Karpas-422 (cell line): Measurements from ENCODE around the gene FNDC5. TPM values are rescaled to one million over a fixed set of nuclear protein-coding genes. Genes with fewer than 3 reads are reported as not detected.

Experiments
- DNase-seq: peaks from one replicate; pipeline ENCODE4 v3.0.0-alpha.2; 2015
- H2AFZ ChIP-seq: fragments of 200-600 bp; sonication (generic); 2 replicates; pipeline ENCODE4 v1.6.1; 2014; ENCODE audit warnings: antibody characterized with exemption, low read length, mixed read lengths
- H3K27ac ChIP-seq: fragments of 200-600 bp; sonication (generic); 2 replicates; pipeline ENCODE4 v1.5.1; 2014; ENCODE audit warnings: mild to moderate bottlenecking, low read length, moderate library complexity
- H3K27me3 ChIP-seq: fragments of 200-600 bp; sonication (generic); 2 replicates; pipeline ENCODE4 v1.6.1; 2014; ENCODE audit warnings: low read length, mixed read lengths
- H3K36me3 ChIP-seq: fragments of 200-600 bp; sonication (generic); 2 replicates; pipeline ENCODE4 v1.6.1; 2014; ENCODE audit warnings: low read length, mixed read lengths; ENCODE audit not compliant: insufficient read depth
- H3K4me1 ChIP-seq: fragments of 200-600 bp; sonication (generic); 2 replicates; pipeline ENCODE4 v1.6.1; 2014; ENCODE audit warnings: mild to moderate bottlenecking, low read length, mixed read lengths
- H3K4me2 ChIP-seq: fragments of 200-600 bp; sonication (generic); 2 replicates; pipeline ENCODE4 v1.6.1; 2014; ENCODE audit warnings: low read length, low read depth, mild to moderate bottlenecking; ENCODE audit not compliant: poor library complexity, severe bottlenecking
- H3K4me3 ChIP-seq: fragments of 200-600 bp; sonication (generic); 2 replicates; pipeline ENCODE4 v1.5.1; 2014; ENCODE audit warnings: mild to moderate bottlenecking, antibody characterized with exemption, low read length, mixed read lengths
- H3K79me2 ChIP-seq: fragments of 200-600 bp; sonication (generic); 2 replicates; pipeline ENCODE4 v1.6.1; 2014; ENCODE audit warnings: mild to moderate bottlenecking, low read length, mixed read lengths
- H3K9ac ChIP-seq: fragments of 200-600 bp; sonication (generic); 2 replicates; pipeline ENCODE4 v1.6.0; 2014; ENCODE audit warnings: low read length
- H3K9me2 ChIP-seq: fragments of 200-600 bp; sonication (generic), shearing (Covaris generic); replicated peaks from 2 replicates; pipeline ENCODE4 v1.6.0; 2014; ENCODE audit warnings: mild to moderate bottlenecking, low read length, moderate library complexity; ENCODE audit not compliant: insufficient read depth
- H3K9me3 ChIP-seq: fragments of 300-700, 200-600 bp; sonication (generic); 2 replicates; pipeline ENCODE4 v1.6.1; 2014; ENCODE audit warnings: low read length, mixed read lengths
- H4K20me1 ChIP-seq: fragments of 200-600 bp; sonication (generic); 2 replicates; pipeline ENCODE4 v1.6.1; 2014; ENCODE audit warnings: mild to moderate bottlenecking, antibody characterized with exemption, low read length, low read depth; ENCODE audit not compliant: insufficient read depth
- total RNA-seq: library from RNA; depleted of rRNA; stranded (reverse); fragments of >200 nt; shearing (Covaris generic); gene quantifications from 2 replicates; pipeline ENCODE4 v1.2.3, GENCODE V29; 2014; ENCODE audit warnings: low replicate concordance

The FNDC5 gene
- total RNA-seq, 1 experiment from 2014 or later = not detected

- Histone ChIP-seq H3K4me2 (no peak overlapping the region), H2AFZ (no peak overlapping the region; the same call in 1 of the 2 replicates), H3K27me3 (no peaks in the 10 kb centered on the region)
These were observed 5.9 kb upstream of the FNDC5 start for GRCh38 chr1:32876341-32877210.

DNA sequence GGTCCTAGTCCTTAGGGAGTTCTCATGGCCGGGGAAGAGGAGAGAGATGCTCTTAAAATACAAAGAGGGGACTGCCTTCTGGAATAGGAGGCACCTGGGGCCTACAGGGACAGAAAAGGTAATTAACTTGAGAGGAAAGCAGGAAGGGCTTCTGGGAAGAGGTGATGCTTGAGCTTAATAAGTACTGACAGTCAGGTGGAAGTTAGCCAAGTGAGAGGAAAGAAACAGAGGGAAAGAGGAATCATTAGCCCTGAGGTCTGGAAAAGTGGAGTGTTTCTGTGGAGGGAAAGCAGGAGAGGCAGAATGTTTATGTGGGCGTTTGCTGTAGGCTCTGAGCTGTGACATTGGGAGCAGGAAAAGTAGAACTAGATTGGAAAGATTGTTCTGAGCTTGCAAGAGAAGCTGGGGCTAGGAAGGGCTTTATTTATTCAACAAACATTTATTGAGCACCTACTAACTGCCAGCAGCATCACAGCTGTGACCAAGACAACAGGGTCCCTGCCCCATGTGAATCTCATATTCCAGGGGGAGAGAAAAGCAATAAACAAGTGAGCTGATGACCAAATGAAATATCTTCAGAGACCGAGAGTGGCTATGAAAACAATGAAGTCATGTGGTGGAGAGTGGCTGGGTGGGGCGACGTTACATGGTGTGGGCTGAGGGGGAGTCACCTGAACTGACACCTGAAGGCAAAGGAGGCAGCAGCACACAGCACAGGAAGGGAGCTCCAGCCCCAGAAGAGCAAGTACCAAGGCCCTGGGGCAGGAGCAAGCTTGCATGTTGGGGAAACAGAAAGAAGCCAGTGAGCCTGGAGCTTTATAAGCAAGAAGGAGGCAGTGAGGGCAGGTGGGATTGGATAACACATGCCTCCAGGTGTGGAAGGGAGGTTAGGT lies 4.4 kb upstream of the FNDC5 start:
- no peaks in the 10 kb centered on the region for H3K79me2 ChIP-seq
- no peaks in the 10 kb centered on the region for H3K9me2 ChIP-seq
- no peaks in the 10 kb centered on the region for H3K9me3 ChIP-seq
- no peak overlapping the region for H3K4me3 ChIP-seq
- peaks cover 16% of the 10 kb centered on the region for H3K4me1 ChIP-seq
- no peaks in the 10 kb centered on the region for H4K20me1 ChIP-seq
- H3K4me2 ChIP-seq = no peak overlapping the region
- no peak overlapping the region for H2AFZ ChIP-seq
- H3K36me3 ChIP-seq = no peaks in the 10 kb centered on the region
- DNase-seq = no peak
- no peak overlapping the region for H3K27ac ChIP-seq
- no peak overlapping the region for H3K9ac ChIP-seq
- H3K27me3 ChIP-seq = no peaks in the 10 kb centered on the region

More at GRCh38 chr1:32876341-32877210, 5.9 kb upstream of the FNDC5 start:
- H3K9me3 ChIP-seq = no peaks in the 10 kb centered on the region
- no peaks in the 10 kb centered on the region for H3K9me2 ChIP-seq
- no peaks in the 10 kb centered on the region for H3K36me3 ChIP-seq
- H4K20me1 ChIP-seq = no peaks in the 10 kb centered on the region
- peaks cover 16% of the 10 kb centered on the region for H3K4me1 ChIP-seq
- no peak overlapping the region for H3K27ac ChIP-seq
- no peak overlapping the region for H3K9ac ChIP-seq
- H3K79me2 ChIP-seq = no peaks in the 10 kb centered on the region
- DNase-seq = peak; percentile 89
- H3K4me3 ChIP-seq = no peak overlapping the region

GRCh38 chr1:32873484-32873883 lies 2.8 kb upstream of the FNDC5 start:
- H3K27me3 ChIP-seq = no peaks in the 10 kb centered on the region
- H3K79me2 ChIP-seq = no peaks in the 10 kb centered on the region
- H3K9me2 ChIP-seq = no peaks in the 10 kb centered on the region
- H3K4me3 ChIP-seq = no peak overlapping the region
- H2AFZ ChIP-seq = no peak overlapping the region
- no peak for DNase-seq
- H3K4me2 ChIP-seq = no peak overlapping the region
- H3K36me3 ChIP-seq = no peaks in the 10 kb centered on the region
- H3K27ac ChIP-seq = no peak overlapping the region
- peaks cover 16% of the 10 kb centered on the region for H3K4me1 ChIP-seq
- H4K20me1 ChIP-seq = no peaks in the 10 kb centered on the region
- no peak overlapping the region for H3K9ac ChIP-seq
- no peaks in the 10 kb centered on the region for H3K9me3 ChIP-seq

DNA sequence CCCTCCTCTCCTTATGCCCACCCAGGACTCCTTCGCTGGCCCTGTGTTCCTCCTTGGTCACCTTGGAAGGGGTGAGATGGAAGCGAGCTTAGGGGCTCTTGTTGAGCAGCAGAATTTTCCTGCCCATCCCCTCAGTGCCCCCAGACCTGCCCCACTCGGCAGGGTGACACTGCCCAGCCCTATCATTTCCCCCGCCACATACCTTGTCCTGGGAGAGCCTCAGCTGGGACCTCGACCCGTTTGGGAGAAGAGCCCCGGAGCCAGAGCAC lies 1.4 kb upstream of the FNDC5 start:
- H3K9ac ChIP-seq = no peak overlapping the region

DNA sequence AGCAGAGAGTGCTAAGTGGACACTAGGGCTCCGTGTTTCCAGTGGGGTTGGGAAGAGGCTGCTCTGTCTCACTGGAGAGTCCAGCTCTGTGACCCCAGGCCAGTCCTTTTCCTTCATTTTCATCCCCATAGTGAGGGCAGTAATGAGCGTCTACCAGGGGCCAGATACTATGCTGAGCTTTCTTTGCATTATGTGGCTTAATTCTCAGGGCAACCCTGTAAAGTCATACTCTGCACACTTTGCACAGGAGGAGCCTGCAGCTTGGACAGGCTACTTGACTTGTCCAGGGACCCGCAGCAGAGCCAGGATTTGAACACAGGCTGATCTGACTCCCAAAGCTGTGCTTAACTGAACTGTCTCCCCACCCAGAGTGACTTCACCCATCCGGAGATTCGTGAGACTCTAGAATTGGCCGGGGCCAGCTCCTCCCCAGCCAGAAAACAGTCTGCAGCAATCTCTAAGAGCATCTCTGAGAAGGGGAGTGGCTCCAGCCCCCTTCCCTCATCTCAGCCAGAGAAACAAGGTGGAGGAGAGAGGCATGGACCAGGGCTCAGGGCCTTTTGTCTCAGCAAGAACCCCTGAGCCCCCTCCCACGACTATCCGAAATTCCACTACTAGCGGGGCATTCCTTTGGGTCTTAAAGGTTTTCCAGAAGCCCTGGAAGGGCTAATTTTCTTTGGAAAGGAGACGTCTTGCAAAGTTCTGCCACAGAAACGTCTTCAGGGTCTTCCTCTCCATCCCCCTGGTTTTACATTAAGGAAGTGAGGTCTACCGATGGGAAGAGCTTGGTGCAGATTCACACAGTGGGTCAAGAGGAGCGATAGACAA lies 866 bp upstream of the FNDC5 start:
- H3K9me2 ChIP-seq = no peaks in the 10 kb centered on the region
- H4K20me1 ChIP-seq = no peaks in the 10 kb centered on the region
- H3K9ac ChIP-seq = no peak overlapping the region
- no peak overlapping the region for H3K4me3 ChIP-seq
- H3K27ac ChIP-seq = no peak overlapping the region
- no peak for DNase-seq
- peak overlapping the region; percentile 61 for H3K4me2 ChIP-seq
- no peaks in the 10 kb centered on the region for H3K36me3 ChIP-seq
- no peaks in the 10 kb centered on the region for H3K9me3 ChIP-seq
- no peaks in the 10 kb centered on the region for H3K27me3 ChIP-seq
- H3K79me2 ChIP-seq = no peaks in the 10 kb centered on the region
- no peak overlapping the region for H2AFZ ChIP-seq
- peaks cover 16% of the 10 kb centered on the region for H3K4me1 ChIP-seq

More for the DNA sequence above, 1.4 kb upstream of the FNDC5 start:
- Histone ChIP-seq H3K79me2 (no peaks in the 10 kb centered on the region), H3K4me3 (no peak overlapping the region), H3K9me2 (no peaks in the 10 kb centered on the region), H4K20me1 (no peaks in the 10 kb centered on the region), H3K27ac (no peak overlapping the region), H3K9me3 (no peaks in the 10 kb centered on the region), H3K4me1 (peaks cover 16% of the 10 kb centered on the region), H2AFZ (no peak overlapping the region), H3K27me3 (no peaks in the 10 kb centered on the region), H3K4me2 (peak overlapping the region; percentile 61), H3K36me3 (no peaks in the 10 kb centered on the region)
- no peak for DNase-seq

- Histone ChIP-seq H3K4me2 (no peak overlapping the region), H3K79me2 (no peaks in the 10 kb centered on the region), H3K9me2 (no peaks in the 10 kb centered on the region), H3K4me1 (peaks cover 9% of the 10 kb centered on the region), H3K9ac (no peak overlapping the region), H3K4me3 (no peak overlapping the region), H3K27me3 (no peaks in the 10 kb centered on the region), H3K36me3 (no peaks in the 10 kb centered on the region), H3K27ac (no peak overlapping the region), H3K9me3 (no peaks in the 10 kb centered on the region), H2AFZ (no peak overlapping the region), H4K20me1 (no peaks in the 10 kb centered on the region)
- DNase-seq = no peak
These were observed 643 bp downstream of the FNDC5 start for GRCh38 chr1:32869923-32870614.

- Histone ChIP-seq H3K4me1 (peaks cover 9% of the 10 kb centered on the region), H3K9me2 (no peaks in the 10 kb centered on the region), H3K27me3 (no peaks in the 10 kb centered on the region), H3K27ac (no peak overlapping the region), H3K9me3 (no peaks in the 10 kb centered on the region), H2AFZ (no peak overlapping the region), H3K36me3 (no peaks in the 10 kb centered on the region), H3K9ac (no peak overlapping the region), H3K79me2 (no peaks in the 10 kb centered on the region), H4K20me1 (no peaks in the 10 kb centered on the region), H3K4me2 (no peak overlapping the region), H3K4me3 (no peak overlapping the region)
- no peak for DNase-seq
These were observed 1.8 kb downstream of the FNDC5 start for GRCh38 chr1:32868806-32869455.
